Breast epithelium (tissue), 4 donors: ENCODE data around the gene ZNF423. TPM values are rescaled to one million over a fixed set of nuclear protein-coding genes. Genes with fewer than 3 reads are reported as not detected.
A peak's percentile ranks its signal among the peaks of the same experiment; 100 is the strongest.

Experiments used
- DNase-seq, 2 donors: peaks; one replicate each; pipeline ENCODE4 v3.0.0-alpha.2; 2019; ENCODE audit warnings: low spot score in 2 of 2
- H3K27ac ChIP-seq, 2 donors: fragments of 200-600 bp; sonication (generic) in 1 of 2; one replicate each; pipeline ENCODE4 v1.5.1; 2016 to 2019; ENCODE audit warnings: mild to moderate bottlenecking in 1 of 2
- H3K27me3 ChIP-seq, 2 donors: fragments of 200-600 bp; sonication (generic) in 1 of 2; one replicate each; pipeline versions ENCODE4 v1.5.1 to v1.6.0; 2017 to 2019; ENCODE audit warnings: control low read depth in 1 of 2, mild to moderate bottlenecking in 1 of 2
- H3K36me3 ChIP-seq: fragments of 200-600 bp; one replicate; pipeline ENCODE4 v1.5.1; 2019
- H3K4me1 ChIP-seq, 2 donors: fragments of 200-600 bp; sonication (generic); one replicate each; pipeline ENCODE4 v1.5.1; 2016 to 2019; ENCODE audit warnings: control low read depth in 1 of 2
- H3K4me3 ChIP-seq, 3 donors: fragments of 200-600 bp; sonication (generic); 1 replicate in 2 of 3; 2 replicates in 1 of 3; pipeline ENCODE4 v1.5.1; 2016 to 2019; ENCODE audit warnings: mild to moderate bottlenecking in 3 of 3, moderate library complexity in 2 of 3
- H3K9me3 ChIP-seq, 2 donors: fragments of 200-600 bp; sonication (generic) in 1 of 2; one replicate each; pipeline ENCODE4 v1.5.1; 2016 to 2019; ENCODE audit warnings: control low read depth in 1 of 2
- CTCF ChIP-seq, 3 donors: fragments of 450-650 bp; IDR thresholded peaks; one replicate each; pipeline ENCODE4 v1.5.1; 2016 to 2017; ENCODE audit warnings: antibody characterized with exemption in 3 of 3, mild to moderate bottlenecking in 3 of 3, moderate library complexity in 3 of 3
- POLR2A ChIP-seq: fragments of 450-650 bp; IDR thresholded peaks from one replicate; pipeline ENCODE4 v1.6.1; 2016; ENCODE audit warnings: antibody characterized with exemption, mild to moderate bottlenecking, moderate library complexity
- POLR2AphosphoS5 ChIP-seq, 3 donors: sonication (generic); formaldehyde crosslinking; IDR thresholded peaks; one replicate each; pipeline ENCODE4 v1.6.1; 2017; ENCODE audit warnings: antibody characterized with exemption in 3 of 3
- intact Hi-C: fragments of 100-400 bp; cut with DNase I; formaldehyde crosslinking; loops from one replicate; pipeline ENCODE4 v1.15.1; 2023; ENCODE audit warnings: low total_unique reads
- total RNA-seq, 3 donors: library from RNA; depleted of rRNA; stranded (reverse); fragments of >200 nt; gene quantifications; one replicate each; pipeline ENCODE4 v1.1.0, GENCODE V29; 2016

Gene ZNF423
- total RNA-seq, 3 donors from 2014 or later: 4.7 to 8.0 (median 5.9) TPM

GRCh38 chr16:49545741-49546448, 310.0 kb downstream of the ZNF423 start:
- no peak for DNase-seq
- Histone ChIP-seq H3K36me3 (no peaks in the 10 kb centered on the region), H3K9me3 (no peaks in the 10 kb centered on the region), H3K4me3 (no peak overlapping the region), H3K27me3 (no peaks in the 10 kb centered on the region), H3K27ac (peak overlapping the region in 1 of 2 donors; percentile 74), H3K4me1 (no peaks in the 10 kb centered on the region)
- TF ChIP-seq POLR2AphosphoS5 (IDR thresholded peaks at IDR 0.05) (no peak), POLR2A (no peak), CTCF (IDR thresholded peaks at IDR 0.05) (no peak)
- intact Hi-C loops: no loop called here

- Histone ChIP-seq H3K27ac (peak overlapping the region in 1 of 2 donors; percentile 22), H3K4me3 (no peak overlapping the region), H3K9me3 (no peaks in the 10 kb centered on the region), H3K36me3 (no peaks in the 10 kb centered on the region), H3K4me1 (no peaks in the 10 kb centered on the region), H3K27me3 (no peaks in the 10 kb centered on the region)
- intact Hi-C loops: no loop called here
- TF ChIP-seq POLR2A: no peak
- TF ChIP-seq CTCF (IDR thresholded peaks at IDR 0.05): no peak
- no peak for TF ChIP-seq POLR2AphosphoS5 (IDR thresholded peaks at IDR 0.05)
- DNase-seq: no peak
Measured at GRCh38 chr16:49545243-49545642, 310.7 kb downstream of the ZNF423 start.

- DNase-seq: no peak
- intact Hi-C loops: no loop called here
- Histone ChIP-seq H3K9me3 (no peaks in the 10 kb centered on the region), H3K27ac (no peak overlapping the region), H3K4me3 (no peak overlapping the region), H3K36me3 (no peaks in the 10 kb centered on the region), H3K27me3 (no peaks in the 10 kb centered on the region), H3K4me1 (no peaks in the 10 kb centered on the region)
- TF ChIP-seq CTCF (IDR thresholded peaks at IDR 0.05) (no peak), POLR2AphosphoS5 (IDR thresholded peaks at IDR 0.05) (no peak), POLR2A (no peak)
Measured at GRCh38 chr16:49544828-49545227, 311.1 kb downstream of the ZNF423 start.

- no peaks in the 10 kb centered on the region for H3K36me3 ChIP-seq
- no peak for DNase-seq
- intact Hi-C loops: no loop called here
- TF ChIP-seq POLR2A (no peak), CTCF (IDR thresholded peaks at IDR 0.05) (no peak), POLR2AphosphoS5 (IDR thresholded peaks at IDR 0.05) (no peak)
- no peaks in the 10 kb centered on the region for H3K4me1 ChIP-seq
- no peaks in the 10 kb centered on the region for H3K27me3 ChIP-seq
- H3K9me3 ChIP-seq: no peaks in the 10 kb centered on the region
- peak overlapping the region in 1 of 2 donors; percentile 19 for H3K27ac ChIP-seq
- H3K4me3 ChIP-seq: no peak overlapping the region
Measured at GRCh38 chr16:49543631-49543946, 312.3 kb downstream of the ZNF423 start.

- DNase-seq: no peak
- Histone ChIP-seq H3K27ac (peak overlapping the region in 1 of 2 donors; percentile 43), H3K4me3 (no peak overlapping the region), H3K9me3 (no peaks in the 10 kb centered on the region), H3K36me3 (no peaks in the 10 kb centered on the region), H3K27me3 (no peaks in the 10 kb centered on the region), H3K4me1 (no peaks in the 10 kb centered on the region)
- intact Hi-C loops: no loop called here
- TF ChIP-seq POLR2A: no peak
- TF ChIP-seq POLR2AphosphoS5 (IDR thresholded peaks at IDR 0.05): no peak
- no peak for TF ChIP-seq CTCF (IDR thresholded peaks at IDR 0.05)
Measured at GRCh38 chr16:49542946-49543630, 312.8 kb downstream of the ZNF423 start.
